Duodenal mucosa (tissue), 2 donors: ENCODE results near the gene NRXN3.

Experiments
- H3K27ac ChIP-seq: one replicate; pipeline ENCODE4 v1.7.0; 2013; ENCODE audit warnings: low read depth, low read length
- H3K27me3 ChIP-seq, 2 donors: one replicate each; pipeline ENCODE4 v1.7.0; 2013; ENCODE audit warnings: low read length in 2 of 2, control low read depth in 1 of 2; ENCODE audit not compliant: insufficient read depth in 2 of 2, control insufficient read depth in 1 of 2
- H3K36me3 ChIP-seq, 2 donors: one replicate each; pipeline ENCODE4 v1.7.0; 2013; ENCODE audit warnings: low read length in 2 of 2, control low read depth in 1 of 2; ENCODE audit not compliant: insufficient read depth in 2 of 2, control insufficient read depth in 1 of 2
- H3K4me1 ChIP-seq, 2 donors: one replicate each; pipeline ENCODE4 v1.7.0; 2013; ENCODE audit warnings: low read length in 2 of 2, control low read depth in 1 of 2; ENCODE audit not compliant: insufficient read depth in 2 of 2, control insufficient read depth in 1 of 2
- H3K4me3 ChIP-seq, 2 donors: one replicate each; pipeline ENCODE4 v1.7.0; 2013; ENCODE audit warnings: low read length in 2 of 2, low read depth in 1 of 2
- H3K9ac ChIP-seq, 2 donors: one replicate each; pipeline ENCODE4 v1.7.0; 2013; ENCODE audit warnings: low read length in 2 of 2, low read depth in 1 of 2
- H3K9me3 ChIP-seq, 2 donors: one replicate each; pipeline ENCODE4 v1.7.0; 2013; ENCODE audit warnings: low read length in 2 of 2, control low read depth in 1 of 2; ENCODE audit not compliant: control insufficient read depth in 1 of 2

NRXN3 gene

DNA sequence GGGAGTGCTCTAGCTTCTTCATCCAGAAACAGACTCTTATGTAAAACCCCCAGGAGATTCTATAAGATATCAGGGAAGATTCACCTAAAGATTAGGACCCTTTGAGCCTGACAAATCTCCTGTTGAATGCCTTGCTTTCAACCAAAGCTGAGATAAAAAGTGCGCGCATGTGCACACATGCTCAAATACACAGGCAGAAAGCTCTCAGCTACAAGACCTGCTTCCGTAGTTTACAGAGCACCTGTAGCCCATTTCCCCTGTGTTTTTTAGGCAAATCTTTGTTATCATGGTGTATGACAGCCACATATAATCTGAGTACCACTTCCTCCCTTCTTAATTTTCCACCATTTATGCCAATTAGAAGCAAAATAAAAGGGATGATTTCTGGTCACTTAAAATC lies 866.9 kb downstream of the NRXN3 start:
- no peaks in the 10 kb centered on the region for H3K36me3 ChIP-seq
- H3K4me1 ChIP-seq = no peaks in the 10 kb centered on the region
- no peak overlapping the region for H3K9ac ChIP-seq
- H3K9me3 ChIP-seq = peaks cover 0 to 5% of the 10 kb centered on the region in 2 donors
- no peak overlapping the region for H3K27ac ChIP-seq
- H3K27me3 ChIP-seq = no peaks in the 10 kb centered on the region
- H3K4me3 ChIP-seq = no peak overlapping the region

DNA sequence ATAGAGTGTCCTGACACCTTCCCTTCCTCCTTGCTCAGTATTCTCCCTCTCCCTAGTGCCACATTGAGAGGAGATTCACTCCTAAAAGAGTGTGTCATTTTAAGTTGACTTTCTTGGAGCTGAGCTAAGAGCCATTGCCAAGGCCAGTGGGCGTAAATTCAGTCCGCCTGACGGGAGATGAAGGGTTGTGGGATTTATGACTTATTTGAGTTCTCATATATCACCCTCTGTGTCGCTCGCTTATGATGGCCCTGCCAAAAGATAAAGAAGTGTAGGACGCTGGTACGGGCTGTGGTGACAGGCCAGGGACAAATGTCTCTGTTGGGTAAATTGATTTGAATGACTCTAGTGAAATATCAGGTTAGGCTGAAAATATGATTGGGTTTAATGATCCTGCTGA lies 867.4 kb downstream of the NRXN3 start:
- H3K9ac ChIP-seq = no peak overlapping the region
- H3K27ac ChIP-seq = no peak overlapping the region
- H3K9me3 ChIP-seq = peaks cover 0 to 5% of the 10 kb centered on the region in 2 donors
- no peaks in the 10 kb centered on the region for H3K36me3 ChIP-seq
- no peaks in the 10 kb centered on the region for H3K4me1 ChIP-seq
- no peaks in the 10 kb centered on the region for H3K27me3 ChIP-seq
- H3K4me3 ChIP-seq = no peak overlapping the region

DNA sequence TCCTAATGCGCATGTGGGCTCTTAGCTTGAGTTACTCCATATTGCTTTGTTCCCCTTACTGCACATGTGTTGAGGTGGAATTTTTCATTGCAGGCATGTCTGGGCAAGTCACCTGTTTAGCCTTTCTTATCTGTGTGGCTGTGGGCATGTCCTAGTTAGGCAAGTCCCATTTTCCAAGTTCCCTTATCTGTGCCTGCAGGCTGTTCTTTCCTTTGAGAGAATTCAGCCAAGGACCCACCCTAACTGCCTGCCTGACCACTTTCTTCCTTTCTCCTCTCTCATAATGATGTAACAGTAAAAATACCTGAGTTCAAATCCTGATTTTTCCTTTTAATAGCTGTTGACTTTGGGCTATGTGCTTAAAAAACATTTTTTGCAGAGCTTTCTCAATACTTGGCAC lies 870.6 kb downstream of the NRXN3 start:
- no peak overlapping the region for H3K4me3 ChIP-seq
- no peaks in the 10 kb centered on the region for H3K36me3 ChIP-seq
- no peaks in the 10 kb centered on the region for H3K4me1 ChIP-seq
- H3K27ac ChIP-seq = no peak overlapping the region
- no peaks in the 10 kb centered on the region for H3K27me3 ChIP-seq
- H3K9ac ChIP-seq = no peak overlapping the region
- peaks cover 0 to 5% of the 10 kb centered on the region in 2 donors for H3K9me3 ChIP-seq

DNA sequence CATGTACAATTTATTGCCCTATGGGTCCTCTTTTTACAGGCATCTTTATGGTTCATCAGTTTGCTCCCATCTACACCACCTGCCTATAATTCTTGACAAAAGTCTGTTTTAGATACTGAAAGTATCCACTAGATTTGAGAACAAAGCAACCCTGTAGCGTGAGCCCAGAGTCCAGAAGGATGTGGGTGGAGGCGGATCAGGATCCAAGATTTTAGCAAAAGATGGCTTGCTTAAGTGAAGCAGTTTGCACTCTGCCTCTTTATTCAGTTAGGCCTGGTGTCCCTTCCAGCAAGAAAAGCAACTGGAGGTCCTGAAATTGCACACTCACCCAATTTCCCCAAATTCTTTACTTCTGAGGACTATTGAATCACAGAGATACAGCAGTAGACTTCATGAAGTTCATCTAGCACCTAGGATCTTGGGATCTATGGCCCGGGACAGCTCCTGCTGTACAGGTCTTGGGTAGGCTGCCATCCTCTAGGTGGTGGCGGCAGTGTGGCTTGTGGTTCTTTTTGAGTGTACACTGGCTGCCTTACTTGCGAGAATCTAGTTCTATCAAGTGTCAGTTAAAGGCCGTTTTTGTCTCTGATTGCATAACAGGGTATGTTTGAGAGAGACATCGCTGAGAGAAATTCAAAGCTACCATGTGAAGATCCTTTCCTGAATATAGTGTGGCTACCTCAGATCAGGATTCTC lies 873.2 kb downstream of the NRXN3 start:
- Histone ChIP-seq H3K4me3 (no peak overlapping the region), H3K36me3 (no peaks in the 10 kb centered on the region), H3K9me3 (peaks cover 0 to 5% of the 10 kb centered on the region in 2 donors), H3K27ac (no peak overlapping the region), H3K27me3 (no peaks in the 10 kb centered on the region), H3K9ac (no peak overlapping the region), H3K4me1 (no peaks in the 10 kb centered on the region)

DNA sequence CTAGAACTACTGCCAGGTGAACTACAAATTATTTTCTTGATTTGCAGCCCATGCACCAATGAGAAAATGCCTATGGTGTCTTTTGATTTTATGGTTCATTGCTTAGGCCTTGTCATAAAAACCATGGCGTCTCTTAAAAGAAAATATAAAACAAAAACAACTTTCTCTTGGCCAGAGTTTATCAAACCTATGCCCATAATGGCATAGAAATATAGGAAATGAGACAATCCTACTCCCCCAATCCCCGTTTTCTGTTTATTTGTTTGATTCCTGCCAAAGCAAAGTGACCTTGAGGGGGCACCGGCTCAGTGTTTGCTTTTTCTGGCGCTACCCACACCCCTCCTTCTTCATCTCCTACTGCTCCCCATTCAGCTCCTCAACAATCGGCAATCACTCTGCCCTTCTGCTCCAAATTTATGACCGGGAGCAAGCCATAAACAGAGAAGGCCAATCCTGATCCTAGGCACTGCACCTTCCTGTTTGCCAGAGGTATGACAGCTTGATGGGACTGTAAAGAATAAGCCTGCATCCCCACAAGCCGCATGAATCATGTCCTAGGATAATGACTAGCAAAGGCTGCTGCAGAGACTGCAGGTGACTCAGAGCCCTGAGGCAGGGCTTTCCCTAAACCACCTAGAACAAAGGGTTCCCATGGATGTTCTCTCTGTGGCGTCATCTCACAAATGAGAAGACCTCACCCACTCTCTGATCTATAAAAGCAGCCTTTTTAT lies 874.9 kb downstream of the NRXN3 start:
- H3K9me3 ChIP-seq = peaks cover 0 to 5% of the 10 kb centered on the region in 2 donors
- no peak overlapping the region for H3K4me3 ChIP-seq
- no peaks in the 10 kb centered on the region for H3K36me3 ChIP-seq
- H3K27ac ChIP-seq = no peak overlapping the region
- H3K9ac ChIP-seq = no peak overlapping the region
- no peaks in the 10 kb centered on the region for H3K4me1 ChIP-seq
- no peaks in the 10 kb centered on the region for H3K27me3 ChIP-seq

DNA sequence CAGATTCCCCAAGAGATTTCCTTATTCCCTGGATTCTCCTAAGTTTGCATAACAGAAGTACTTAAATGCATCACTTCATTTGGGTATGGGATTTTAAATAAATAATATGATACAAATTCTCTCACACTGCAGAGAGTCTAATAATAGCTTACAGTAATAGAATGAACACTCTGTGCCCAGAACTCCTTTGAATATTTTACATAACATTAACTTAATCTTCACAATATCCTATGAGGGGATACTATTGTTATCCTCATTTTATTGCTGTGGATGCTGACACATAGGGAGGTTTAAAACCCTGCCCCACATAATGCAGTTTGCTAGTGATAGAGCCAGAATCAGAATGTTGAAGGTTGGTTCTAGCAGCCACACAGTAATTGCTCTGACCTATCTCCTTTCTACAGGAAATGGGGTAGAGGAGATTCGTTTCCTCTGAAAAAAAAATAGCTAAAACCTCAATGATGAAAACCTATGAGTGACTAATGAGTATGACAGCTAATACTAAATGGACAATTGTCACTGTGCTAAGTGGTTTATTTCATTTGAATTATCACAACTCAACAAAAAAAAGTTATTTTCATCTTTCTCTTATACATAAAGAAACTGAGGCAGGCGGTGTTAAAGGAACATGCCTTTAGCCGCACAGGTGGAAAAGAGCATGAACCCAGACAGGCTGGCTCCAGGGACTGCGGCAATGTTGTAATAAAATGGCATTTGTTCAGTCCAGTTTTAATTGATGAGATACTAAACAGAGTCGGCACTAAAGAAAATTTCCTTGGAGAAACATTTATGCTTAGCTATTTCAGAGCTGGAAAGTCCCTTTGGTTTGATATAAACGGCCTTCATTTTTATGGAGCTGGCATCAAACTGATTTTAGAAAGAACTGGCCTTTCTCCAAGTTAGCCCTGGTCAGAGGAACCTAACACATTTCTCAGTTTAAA lies 880.9 kb downstream of the NRXN3 start:
- H3K27ac ChIP-seq = no peak overlapping the region
- H3K9ac ChIP-seq = no peak overlapping the region
- no peaks in the 10 kb centered on the region for H3K4me1 ChIP-seq
- H3K4me3 ChIP-seq = no peak overlapping the region
- H3K36me3 ChIP-seq = no peaks in the 10 kb centered on the region
- no peaks in the 10 kb centered on the region for H3K27me3 ChIP-seq
- H3K9me3 ChIP-seq = no peaks in the 10 kb centered on the region

DNA sequence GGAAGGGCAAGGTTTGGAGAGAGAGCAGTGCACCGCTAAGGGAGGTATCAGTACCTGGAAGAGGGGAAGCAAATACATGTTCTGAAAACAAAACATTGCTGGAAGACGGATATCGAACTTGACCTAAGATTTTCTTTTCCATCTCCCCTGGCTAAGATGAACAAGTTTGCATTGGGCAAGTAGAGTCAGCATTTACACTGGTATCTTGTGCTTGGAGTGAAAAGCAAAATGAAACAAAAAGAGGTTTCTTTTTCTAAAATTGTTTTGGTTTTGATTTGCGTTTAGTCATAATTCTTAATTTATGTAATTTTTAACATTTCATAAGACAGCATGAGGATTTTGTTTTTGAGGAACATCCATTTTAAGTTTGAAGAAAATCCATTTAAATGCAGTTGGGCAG lies 881.6 kb downstream of the NRXN3 start:
- H3K9me3 ChIP-seq = no peaks in the 10 kb centered on the region
- no peaks in the 10 kb centered on the region for H3K36me3 ChIP-seq
- no peak overlapping the region for H3K9ac ChIP-seq
- H3K4me1 ChIP-seq = no peaks in the 10 kb centered on the region
- no peak overlapping the region for H3K4me3 ChIP-seq
- no peaks in the 10 kb centered on the region for H3K27me3 ChIP-seq
- no peak overlapping the region for H3K27ac ChIP-seq

DNA sequence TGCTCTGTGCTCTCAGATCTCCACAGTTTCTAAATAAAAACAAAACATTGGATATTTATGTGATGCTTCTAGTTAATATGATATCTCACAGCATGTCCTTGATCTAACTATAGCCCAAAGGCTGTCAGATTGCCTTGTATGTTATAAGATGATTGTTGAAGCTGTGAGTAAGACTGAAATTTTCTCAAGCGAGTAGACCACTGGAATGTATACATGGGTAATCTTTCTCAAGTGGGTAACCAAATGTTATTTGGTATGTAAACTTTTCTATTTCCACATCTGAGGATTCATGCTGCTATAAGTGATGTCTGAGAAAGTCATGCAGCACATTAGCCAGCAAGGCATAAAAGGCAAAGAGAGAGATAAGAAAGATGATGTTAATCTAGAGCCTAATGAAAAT lies 886.7 kb downstream of the NRXN3 start:
- no peak overlapping the region for H3K27ac ChIP-seq
- H3K9ac ChIP-seq = no peak overlapping the region
- no peaks in the 10 kb centered on the region for H3K9me3 ChIP-seq
- no peaks in the 10 kb centered on the region for H3K36me3 ChIP-seq
- H3K4me3 ChIP-seq = no peak overlapping the region
- H3K27me3 ChIP-seq = no peaks in the 10 kb centered on the region
- H3K4me1 ChIP-seq = no peaks in the 10 kb centered on the region

DNA sequence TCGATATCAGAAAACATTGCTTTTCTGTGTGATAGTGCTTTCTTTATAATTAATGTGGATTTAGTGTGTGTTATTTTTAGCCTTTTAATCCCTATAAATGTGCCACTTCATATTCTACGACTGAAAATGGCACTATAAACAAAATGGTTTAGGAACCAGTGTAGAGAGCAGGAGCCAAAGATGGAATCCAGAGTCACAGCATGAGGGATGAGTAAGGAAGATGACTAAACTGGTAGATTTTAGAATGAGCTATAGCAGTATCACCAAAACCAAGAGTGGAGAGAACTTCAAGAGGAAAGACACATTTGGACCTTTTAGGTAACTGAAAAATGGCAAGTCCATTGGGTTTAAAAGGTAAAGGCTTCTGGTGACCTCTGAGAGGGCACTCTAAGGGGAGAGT lies 887.2 kb downstream of the NRXN3 start:
- H3K9ac ChIP-seq = no peak overlapping the region
- H3K4me3 ChIP-seq = no peak overlapping the region
- H3K27ac ChIP-seq = no peak overlapping the region
- no peaks in the 10 kb centered on the region for H3K4me1 ChIP-seq
- H3K27me3 ChIP-seq = no peaks in the 10 kb centered on the region
- H3K36me3 ChIP-seq = no peaks in the 10 kb centered on the region
- H3K9me3 ChIP-seq = no peaks in the 10 kb centered on the region

DNA sequence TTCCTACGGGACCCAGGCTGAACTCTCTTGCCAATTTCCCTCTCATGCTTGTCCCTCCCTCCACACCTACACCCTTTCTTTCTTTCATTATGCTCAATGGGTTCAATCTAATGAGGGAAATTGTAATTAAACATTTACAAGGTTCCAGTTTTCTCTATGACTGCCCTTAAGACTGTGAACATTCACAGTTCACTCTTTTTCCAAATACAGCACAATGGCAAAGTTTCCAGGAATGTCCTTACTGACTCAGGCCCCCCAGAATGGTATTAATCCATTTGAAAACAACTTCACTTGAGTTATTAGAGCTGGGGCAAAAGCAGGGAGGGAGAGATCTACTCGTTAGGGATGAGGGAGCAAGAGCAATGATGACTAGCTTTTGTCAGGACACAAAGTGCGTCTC lies 892.1 kb downstream of the NRXN3 start:
- H3K27me3 ChIP-seq = no peaks in the 10 kb centered on the region
- H3K4me1 ChIP-seq = no peaks in the 10 kb centered on the region
- no peaks in the 10 kb centered on the region for H3K36me3 ChIP-seq
- no peak overlapping the region for H3K27ac ChIP-seq
- H3K4me3 ChIP-seq = no peak overlapping the region
- no peaks in the 10 kb centered on the region for H3K9me3 ChIP-seq
- no peak overlapping the region for H3K9ac ChIP-seq
